ENCODE data around the gene DGUOK. TPM values are rescaled to one million over a fixed set of nuclear protein-coding genes. Genes with fewer than 3 reads are reported as not detected.

Gene DGUOK
- total RNA-seq, 1 donor: 33.6 TPM

GRCh38 chr2:73998451-73998850 is 71.8 kb downstream of the DGUOK start:
- H3K27me3 ChIP-seq (ENCODE audit: insufficient read depth, low read length): no peaks in the 10 kb centered on the region
- peaks cover 85% of the 10 kb centered on the region for H3K4me1 ChIP-seq (ENCODE audit: insufficient read depth, low read length)
- H3K4me3 ChIP-seq (ENCODE audit: low read length): no peak overlapping the region
- no peaks in the 10 kb centered on the region for H3K9me3 ChIP-seq (ENCODE audit: low read depth, low read length)

DNA sequence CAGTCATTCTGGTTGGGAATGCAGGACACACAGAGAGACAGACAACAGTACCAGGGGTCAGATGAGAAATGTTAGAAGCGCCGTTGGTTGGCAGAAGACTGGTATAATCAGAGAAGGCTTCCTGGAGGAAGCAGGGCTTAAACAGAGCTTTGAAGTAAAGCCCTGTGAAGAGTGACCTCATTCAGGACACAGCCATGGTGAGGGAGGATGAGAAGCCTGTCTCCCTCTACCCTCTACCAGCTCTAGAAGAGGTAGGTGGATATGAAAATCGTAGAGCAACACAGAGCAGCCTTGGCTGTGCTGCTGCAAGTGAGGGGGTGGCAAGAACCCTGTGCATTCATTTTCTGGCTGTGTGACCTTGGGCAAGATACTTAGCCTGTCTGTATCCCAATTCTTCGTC is 72.3 kb downstream of the DGUOK start:
- H3K9me3 ChIP-seq (ENCODE audit: low read depth, low read length): no peaks in the 10 kb centered on the region
- H3K27me3 ChIP-seq (ENCODE audit: insufficient read depth, low read length): no peaks in the 10 kb centered on the region
- H3K4me1 ChIP-seq (ENCODE audit: insufficient read depth, low read length): peaks cover 84% of the 10 kb centered on the region
- H3K4me3 ChIP-seq (ENCODE audit: low read length): no peak overlapping the region

DNA sequence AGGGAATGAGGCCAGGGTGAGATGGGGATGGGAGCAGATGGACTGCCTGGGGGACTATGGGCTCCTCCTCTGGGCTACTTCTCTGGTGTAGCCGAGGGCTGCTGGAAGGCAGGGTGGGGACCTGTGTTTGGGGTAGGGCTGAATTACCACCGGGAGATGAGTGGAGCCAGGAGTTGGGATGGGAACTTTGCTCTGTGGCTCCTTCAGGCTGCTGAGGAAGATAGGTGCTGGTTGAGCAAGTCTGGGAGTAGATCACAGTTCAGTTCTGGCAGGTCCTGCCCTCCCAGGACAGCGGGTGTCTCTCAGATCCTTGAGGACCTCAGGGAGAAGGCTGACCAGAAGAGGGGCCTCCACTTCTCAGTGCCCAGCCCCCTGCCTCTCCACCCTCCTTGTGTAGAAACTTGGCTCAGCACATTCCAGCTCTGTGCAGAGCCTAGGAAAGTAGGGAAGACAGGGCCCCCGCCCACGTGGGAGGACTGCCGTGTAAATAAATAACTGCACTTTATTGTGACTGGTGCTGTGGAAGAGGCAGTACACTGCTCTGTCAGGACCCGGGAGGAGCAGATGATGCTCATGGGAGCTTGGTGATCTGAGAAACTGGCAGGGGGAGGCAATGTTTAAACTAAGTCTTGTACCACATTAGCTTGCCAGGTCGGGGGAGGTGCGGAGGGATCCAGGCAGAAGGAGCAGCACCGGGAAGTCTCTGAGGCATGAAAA is 73.4 kb downstream of the DGUOK start:
- H3K4me1 ChIP-seq (ENCODE audit: insufficient read depth, low read length): peaks cover 79% of the 10 kb centered on the region
- H3K27me3 ChIP-seq (ENCODE audit: insufficient read depth, low read length): no peaks in the 10 kb centered on the region
- H3K9me3 ChIP-seq (ENCODE audit: low read depth, low read length): no peaks in the 10 kb centered on the region
- no peak overlapping the region for H3K4me3 ChIP-seq (ENCODE audit: low read length)

GRCh38 chr2:74000666-74001065 is 74.0 kb downstream of the DGUOK start:
- Histone ChIP-seq H3K9me3 (ENCODE audit: low read depth, low read length) (no peaks in the 10 kb centered on the region), H3K27me3 (ENCODE audit: insufficient read depth, low read length) (no peaks in the 10 kb centered on the region), H3K4me1 (ENCODE audit: insufficient read depth, low read length) (peaks cover 73% of the 10 kb centered on the region), H3K4me3 (ENCODE audit: low read length) (no peak overlapping the region)

GRCh38 chr2:74001121-74001520 is 74.4 kb downstream of the DGUOK start:
- no peaks in the 10 kb centered on the region for H3K9me3 ChIP-seq (ENCODE audit: low read depth, low read length)
- H3K4me3 ChIP-seq (ENCODE audit: low read length): no peak overlapping the region
- H3K27me3 ChIP-seq (ENCODE audit: insufficient read depth, low read length): no peaks in the 10 kb centered on the region
- H3K4me1 ChIP-seq (ENCODE audit: insufficient read depth, low read length): peaks cover 68% of the 10 kb centered on the region

DNA sequence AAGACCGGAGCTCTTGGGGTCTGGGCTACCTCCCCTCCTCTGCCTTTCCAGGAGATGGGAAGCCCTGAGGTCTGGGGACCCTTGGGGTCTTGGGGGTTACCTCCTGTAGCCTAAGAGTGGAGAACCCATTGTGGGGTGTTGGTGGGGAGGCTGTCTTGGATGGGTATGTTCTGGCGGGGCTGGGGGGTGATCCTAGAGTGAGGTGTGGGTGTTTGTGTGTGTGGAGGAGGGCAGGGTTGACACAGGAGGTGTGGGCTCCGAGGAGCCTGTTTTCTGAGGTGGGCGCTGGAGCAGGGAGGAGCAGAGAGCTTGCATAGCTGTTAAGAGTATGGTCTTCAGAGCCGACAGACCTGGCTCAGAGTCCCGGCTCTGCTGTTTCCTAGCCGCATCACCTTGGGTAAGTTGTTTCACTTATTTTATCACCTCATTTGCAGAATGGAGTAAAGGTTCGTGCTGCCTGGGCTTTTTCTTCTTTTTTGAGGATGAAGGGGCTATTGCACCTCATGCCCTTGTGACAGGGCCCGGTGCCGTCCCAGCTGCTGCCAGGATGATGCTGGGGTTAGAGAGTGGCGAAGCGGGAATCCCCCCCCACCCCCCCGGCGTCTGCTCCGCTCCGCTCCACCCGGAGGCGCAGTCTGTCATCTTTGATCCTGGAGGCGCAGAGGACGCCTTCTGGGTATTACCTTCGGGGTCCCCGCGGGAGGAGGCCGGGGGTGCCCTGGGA is 75.3 kb downstream of the DGUOK start:
- Histone ChIP-seq H3K27me3 (ENCODE audit: insufficient read depth, low read length) (no peaks in the 10 kb centered on the region), H3K4me3 (ENCODE audit: low read length) (peak overlapping the region; percentile 35), H3K4me1 (ENCODE audit: insufficient read depth, low read length) (peaks cover 60% of the 10 kb centered on the region)

GRCh38 chr2:74002505-74003421 is 76.1 kb downstream of the DGUOK start:
- H3K9me3 ChIP-seq (ENCODE audit: low read depth, low read length): no peaks in the 10 kb centered on the region
- H3K27me3 ChIP-seq (ENCODE audit: insufficient read depth, low read length): no peaks in the 10 kb centered on the region
- peak overlapping the region; percentile 35 for H3K4me3 ChIP-seq (ENCODE audit: low read length)
- peaks cover 52% of the 10 kb centered on the region for H3K4me1 ChIP-seq (ENCODE audit: insufficient read depth, low read length)

More for the DNA sequence above, 75.3 kb downstream of the DGUOK start:
- H3K9me3 ChIP-seq (ENCODE audit: low read depth, low read length): no peaks in the 10 kb centered on the region

DNA sequence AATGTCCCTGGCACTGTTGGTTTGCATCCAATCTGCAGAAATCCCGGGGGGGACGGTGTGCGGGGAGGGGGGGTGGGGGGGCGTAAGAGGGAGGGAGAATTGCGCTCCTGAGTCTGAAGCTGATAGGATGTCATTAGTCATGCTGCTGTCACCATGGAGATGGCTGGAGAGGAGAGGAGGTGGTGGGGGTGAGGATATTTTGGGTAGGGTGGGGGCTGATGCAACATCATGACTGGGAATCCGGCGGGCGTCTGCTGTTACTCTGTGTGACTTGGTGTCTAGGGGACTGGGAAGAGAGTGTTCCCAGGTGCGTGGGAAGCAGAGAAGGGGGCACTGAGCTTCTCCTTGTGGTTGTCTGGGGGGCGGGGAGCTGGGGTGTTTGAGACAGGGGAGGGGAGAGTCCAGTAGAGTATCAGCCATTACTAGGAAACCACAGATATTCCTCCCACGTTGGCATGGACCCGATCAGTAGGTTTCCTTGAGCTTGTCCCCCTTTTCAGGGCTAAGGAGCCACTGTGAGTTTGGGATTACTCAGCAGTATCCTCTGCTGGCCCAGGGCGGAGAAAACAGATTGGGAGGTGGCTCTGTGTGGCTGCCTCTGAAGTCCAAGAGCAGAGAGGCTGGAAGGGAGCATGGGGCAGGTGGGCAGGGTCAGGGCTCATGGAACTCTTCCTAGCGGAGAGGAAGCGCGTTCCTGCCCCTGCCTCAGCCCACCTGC is 77.0 kb downstream of the DGUOK start:
- Histone ChIP-seq H3K9me3 (ENCODE audit: low read depth, low read length) (no peaks in the 10 kb centered on the region), H3K27me3 (ENCODE audit: insufficient read depth, low read length) (no peaks in the 10 kb centered on the region), H3K4me1 (ENCODE audit: insufficient read depth, low read length) (peaks cover 43% of the 10 kb centered on the region), H3K4me3 (ENCODE audit: low read length) (no peak overlapping the region)

- Histone ChIP-seq H3K9me3 (ENCODE audit: low read depth, low read length) (no peaks in the 10 kb centered on the region), H3K4me1 (ENCODE audit: insufficient read depth, low read length) (peaks cover 36% of the 10 kb centered on the region), H3K4me3 (ENCODE audit: low read length) (no peak overlapping the region), H3K27me3 (ENCODE audit: insufficient read depth, low read length) (no peaks in the 10 kb centered on the region)
These were observed 77.8 kb downstream of the DGUOK start for GRCh38 chr2:74004212-74005182.

- H3K4me1 ChIP-seq (ENCODE audit: insufficient read depth, low read length): peaks cover 27% of the 10 kb centered on the region
- H3K9me3 ChIP-seq (ENCODE audit: low read depth, low read length): no peaks in the 10 kb centered on the region
- no peaks in the 10 kb centered on the region for H3K27me3 ChIP-seq (ENCODE audit: insufficient read depth, low read length)
- no peak overlapping the region for H3K4me3 ChIP-seq (ENCODE audit: low read length)
These were observed 79.1 kb downstream of the DGUOK start for GRCh38 chr2:74005786-74006185.

GRCh38 chr2:74006459-74006858 is 79.8 kb downstream of the DGUOK start:
- Histone ChIP-seq H3K4me1 (ENCODE audit: insufficient read depth, low read length) (peaks cover 20% of the 10 kb centered on the region), H3K27me3 (ENCODE audit: insufficient read depth, low read length) (no peaks in the 10 kb centered on the region), H3K9me3 (ENCODE audit: low read depth, low read length) (no peaks in the 10 kb centered on the region), H3K4me3 (ENCODE audit: low read length) (no peak overlapping the region)

DNA sequence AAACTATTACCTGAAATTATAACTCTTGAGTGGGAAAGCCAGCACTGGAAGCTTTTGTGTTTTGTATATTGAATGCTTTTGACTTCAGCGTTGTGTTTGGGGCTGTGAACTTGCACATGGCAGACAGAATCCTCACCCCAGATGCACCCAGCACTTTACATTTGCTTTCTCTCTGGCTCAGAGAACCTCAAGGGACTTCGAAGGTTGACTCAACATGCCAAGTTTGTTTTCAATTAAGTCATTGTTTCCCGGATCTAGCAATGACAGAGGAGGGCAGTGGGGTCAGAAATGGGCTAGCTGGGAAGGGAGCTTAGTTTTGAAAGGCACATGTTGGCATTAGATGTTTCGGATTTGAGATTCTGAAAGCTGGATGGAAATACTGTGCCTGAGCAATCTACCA is 80.4 kb downstream of the DGUOK start:
- H3K9me3 ChIP-seq (ENCODE audit: low read depth, low read length): no peaks in the 10 kb centered on the region
- peaks cover 14% of the 10 kb centered on the region for H3K4me1 ChIP-seq (ENCODE audit: insufficient read depth, low read length)
- H3K4me3 ChIP-seq (ENCODE audit: low read length): no peak overlapping the region
- no peaks in the 10 kb centered on the region for H3K27me3 ChIP-seq (ENCODE audit: insufficient read depth, low read length)

DNA sequence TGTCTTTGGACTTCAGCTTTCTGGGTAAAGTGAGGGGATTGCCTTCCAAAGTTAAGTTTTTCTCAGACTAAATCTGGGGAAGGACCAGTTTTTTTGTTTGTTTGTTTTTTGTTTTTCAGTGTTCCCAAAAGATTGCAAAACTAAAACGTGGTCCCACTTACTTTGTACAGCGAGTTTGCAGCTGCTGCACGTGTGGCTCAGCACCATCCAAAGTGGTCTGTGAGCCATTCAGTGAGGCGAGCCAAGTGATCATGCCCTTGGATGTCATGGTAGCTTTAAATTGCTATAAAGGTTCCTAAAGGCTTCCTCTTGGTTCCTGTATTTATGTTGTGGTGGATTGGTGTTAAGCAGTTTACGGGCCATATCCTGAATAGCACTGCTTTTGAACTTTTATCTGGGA is 81.0 kb downstream of the DGUOK start:
- Histone ChIP-seq H3K4me1 (ENCODE audit: insufficient read depth, low read length) (peaks cover 11% of the 10 kb centered on the region), H3K4me3 (ENCODE audit: low read length) (no peak overlapping the region), H3K9me3 (ENCODE audit: low read depth, low read length) (no peaks in the 10 kb centered on the region), H3K27me3 (ENCODE audit: insufficient read depth, low read length) (no peaks in the 10 kb centered on the region)
